ENCODE measurements around the gene BBX.

- TF ChIP-seq EZH2 (IDR thresholded peaks at IDR 0.05) (no peak), POLR2AphosphoS5 (IDR thresholded peaks at IDR 0.05; ENCODE audit: borderline replicate concordance, low read depth, low read length) (no peak)
Measured at GRCh38 chr3:107829185-107829584, 306.4 kb downstream of the BBX start.
